ENCODE data around the gene INS. TPM values are rescaled to one million over a fixed set of nuclear protein-coding genes. Genes with fewer than 3 reads are reported as not detected.

Gene INS
- total RNA-seq, result not detected

DNA sequence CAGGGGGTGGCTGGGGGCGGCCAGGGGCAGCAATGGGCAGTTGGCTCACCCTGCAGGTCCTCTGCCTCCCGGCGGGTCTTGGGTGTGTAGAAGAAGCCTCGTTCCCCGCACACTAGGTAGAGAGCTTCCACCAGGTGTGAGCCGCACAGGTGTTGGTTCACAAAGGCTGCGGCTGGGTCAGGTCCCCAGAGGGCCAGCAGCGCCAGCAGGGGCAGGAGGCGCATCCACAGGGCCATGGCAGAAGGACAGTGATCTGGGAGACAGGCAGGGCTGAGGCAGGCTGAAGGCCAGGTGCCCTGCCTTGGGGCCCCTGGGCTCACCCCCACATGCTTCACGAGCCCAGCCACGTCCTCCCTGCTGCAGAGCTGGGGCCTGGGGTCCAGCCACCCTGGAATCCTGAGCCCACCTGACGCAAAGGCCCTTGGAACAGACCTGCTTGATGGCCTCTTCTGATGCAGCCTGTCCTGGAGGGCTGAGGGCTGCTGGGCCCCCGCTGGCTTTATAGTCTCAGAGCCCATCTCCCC lies at the start of gene INS:
Gene INS, minus strand, starts transcription at position 474 of the 524 bp plus-strand sequence. Its CDS starts 238 bp downstream, at position 236.
- Histone ChIP-seq H3K27me3 (peaks cover 35% of the 10 kb centered on the region), H3K4me3 (no peak within 1 kb of the TSS), H3K9me3 (no peaks in the 10 kb centered on the region), H3K4me1 (no peaks in the 10 kb centered on the region), H3K36me3 (no peaks in the 10 kb centered on the region), H3K27ac (no peak within 1 kb of the TSS)
- intact Hi-C loops (cut with DNase I; ENCODE audit: low total_unique reads) (no loop called here), in situ Hi-C loops (cut with MboI; ENCODE audit: low pct_ligation_motif_present in 1 of 4, low pct_unique_long_range_greater_than_20kb in 1 of 4, low sequenced_read_pairs in 3 of 4) (loop anchor here in 3 of 4 donors (25.0 kb wide), 2 partner anchors 448 to 473 kb away; partner anchors contain the start of gene KRTAP5-6 (in 2 of the 3))
- WGBS, 2 donors (ENCODE audit: low coverage in 1 of 2), result 72% methylated on average over 11 of the region's 13 CpGs; no CpG with 5 or more reads in 1 of the 2 donors
- no peak for TF ChIP-seq EP300 (IDR thresholded peaks at IDR 0.05; ENCODE audit: low read depth)
- TF ChIP-seq, protein P1, sequence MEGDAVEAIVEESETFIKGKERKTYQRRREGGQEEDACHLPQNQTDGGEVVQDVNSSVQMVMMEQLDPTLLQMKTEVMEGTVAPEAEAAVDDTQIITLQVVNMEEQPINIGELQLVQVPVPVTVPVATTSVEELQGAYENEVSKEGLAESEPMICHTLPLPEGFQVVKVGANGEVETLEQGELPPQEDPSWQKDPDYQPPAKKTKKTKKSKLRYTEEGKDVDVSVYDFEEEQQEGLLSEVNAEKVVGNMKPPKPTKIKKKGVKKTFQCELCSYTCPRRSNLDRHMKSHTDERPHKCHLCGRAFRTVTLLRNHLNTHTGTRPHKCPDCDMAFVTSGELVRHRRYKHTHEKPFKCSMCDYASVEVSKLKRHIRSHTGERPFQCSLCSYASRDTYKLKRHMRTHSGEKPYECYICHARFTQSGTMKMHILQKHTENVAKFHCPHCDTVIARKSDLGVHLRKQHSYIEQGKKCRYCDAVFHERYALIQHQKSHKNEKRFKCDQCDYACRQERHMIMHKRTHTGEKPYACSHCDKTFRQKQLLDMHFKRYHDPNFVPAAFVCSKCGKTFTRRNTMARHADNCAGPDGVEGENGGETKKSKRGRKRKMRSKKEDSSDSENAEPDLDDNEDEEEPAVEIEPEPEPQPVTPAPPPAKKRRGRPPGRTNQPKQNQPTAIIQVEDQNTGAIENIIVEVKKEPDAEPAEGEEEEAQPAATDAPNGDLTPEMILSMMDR (IDR thresholded peaks at IDR 0.05), result no peak
- TF ChIP-seq POLR2A (IDR thresholded peaks at IDR 0.05), result no peak
- TF ChIP-seq POLR2AphosphoS5 (IDR thresholded peaks at IDR 0.05), result no peak
- DNase-seq, result no peak

DNA sequence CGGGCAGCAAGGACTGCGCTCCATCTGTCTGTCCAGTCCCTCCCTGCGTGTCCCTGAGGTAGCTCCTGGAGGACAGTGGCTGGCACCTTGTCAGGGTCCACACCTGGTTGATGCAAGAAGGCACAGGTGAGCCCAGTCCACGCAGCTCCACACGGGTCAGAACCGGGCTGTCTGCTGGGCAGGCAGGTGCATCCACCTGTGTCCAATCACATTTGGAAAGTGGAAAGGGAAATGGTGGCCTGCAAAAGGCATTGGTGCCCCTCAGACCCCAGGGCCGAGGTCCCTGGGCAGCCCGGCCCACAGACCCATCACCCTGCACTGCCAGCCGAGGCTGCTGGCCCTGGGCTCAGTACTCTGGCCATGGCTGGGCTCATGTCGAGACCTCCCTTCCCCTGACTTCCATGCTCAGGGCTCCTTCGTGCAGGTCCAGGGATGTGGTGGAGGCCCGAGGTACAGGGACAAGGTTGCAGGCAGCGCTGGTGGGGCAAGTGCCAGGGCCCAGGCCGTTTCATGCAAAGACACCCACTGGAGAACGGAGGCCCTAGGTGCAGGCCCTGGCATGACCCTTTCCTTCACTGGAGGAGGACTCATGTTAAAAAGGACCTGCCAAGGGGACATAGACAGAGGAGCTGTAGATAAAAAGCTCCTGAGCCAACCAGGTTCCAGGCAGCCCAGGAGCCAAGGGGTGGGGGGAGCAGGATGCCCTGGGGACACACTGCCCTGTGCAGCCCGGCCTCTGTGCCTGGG lies 49.5 kb upstream of the INS start:
- TF ChIP-seq POLR2A (IDR thresholded peaks at IDR 0.05), result no peak
- no peak for TF ChIP-seq POLR2AphosphoS5 (IDR thresholded peaks at IDR 0.05)
- TF ChIP-seq EP300 (IDR thresholded peaks at IDR 0.05; ENCODE audit: low read depth), result no peak
- TF ChIP-seq, protein P1 (IDR thresholded peaks at IDR 0.05), result no peak
- intact Hi-C loops (cut with DNase I; ENCODE audit: low total_unique reads) (no loop called here), in situ Hi-C loops (cut with MboI; ENCODE audit: low pct_ligation_motif_present in 1 of 4, low pct_unique_long_range_greater_than_20kb in 1 of 4, low sequenced_read_pairs in 3 of 4) (no loop called here)
- DNase-seq, result peak; percentile 10
- peak overlapping the region in 1 of 4 donors; percentile 27 for H3K27ac ChIP-seq
- 50% methylated on average over 16 of the region's 16 CpGs; no CpG with 5 or more reads in 1 of the 2 donors for WGBS, 2 donors (ENCODE audit: low coverage in 1 of 2)
- no peaks in the 10 kb centered on the region for H3K36me3 ChIP-seq
- H3K4me3 ChIP-seq, result no peak overlapping the region
- H3K9me3 ChIP-seq, result no peaks in the 10 kb centered on the region
- H3K4me1 ChIP-seq, result peaks cover 0 to 16% (median 10%) of the 10 kb centered on the region in 4 donors
- no peaks in the 10 kb centered on the region for H3K27me3 ChIP-seq

DNA sequence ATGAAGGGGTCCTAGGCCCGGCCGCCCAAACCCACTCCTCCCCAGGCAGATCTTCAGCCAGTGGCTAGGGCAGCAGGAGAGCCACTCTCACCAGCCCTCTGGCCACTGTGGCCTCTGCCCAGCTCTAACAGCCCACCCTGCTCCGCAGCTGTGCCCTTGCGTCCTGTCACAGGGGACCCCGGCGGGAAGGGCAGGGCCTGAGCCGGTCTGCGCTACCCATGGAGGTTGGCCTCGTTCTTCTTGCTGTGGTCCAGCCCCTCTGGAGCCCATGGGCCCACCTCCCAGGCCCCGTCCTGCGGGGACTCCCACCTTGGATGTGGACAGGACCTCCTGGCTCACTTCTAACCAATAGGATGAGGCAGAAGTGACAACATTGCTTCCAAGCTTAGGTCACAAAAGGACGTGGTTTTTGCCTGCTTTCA lies 48.9 kb upstream of the INS start:
- H3K4me3 ChIP-seq, result no peak overlapping the region
- in situ Hi-C loops (cut with MboI; ENCODE audit: low pct_ligation_motif_present in 1 of 4, low pct_unique_long_range_greater_than_20kb in 1 of 4, low sequenced_read_pairs in 3 of 4), result loop anchor here in 1 of 4 donors (10.0 kb wide), 3 partner anchors 55 to 215 kb away; no protein-coding TSS in a partner anchor
- H3K36me3 ChIP-seq, result no peaks in the 10 kb centered on the region
- no peak for TF ChIP-seq POLR2A (IDR thresholded peaks at IDR 0.05)
- TF ChIP-seq, protein P1 (IDR thresholded peaks at IDR 0.05), result no peak
- TF ChIP-seq POLR2AphosphoS5 (IDR thresholded peaks at IDR 0.05), result no peak
- TF ChIP-seq EP300 (IDR thresholded peaks at IDR 0.05; ENCODE audit: low read depth), result no peak
- no peaks in the 10 kb centered on the region for H3K27me3 ChIP-seq
- no peak for DNase-seq
- intact Hi-C loops (cut with DNase I; ENCODE audit: low total_unique reads), result no loop called here
- peak overlapping the region in 1 of 4 donors; percentile 27 for H3K27ac ChIP-seq
- peaks cover 0 to 16% (median 10%) of the 10 kb centered on the region in 4 donors for H3K4me1 ChIP-seq
- no peaks in the 10 kb centered on the region for H3K9me3 ChIP-seq
- 60 to 74% methylated on average over 2 to 12 of the region's 12 CpGs for WGBS, 2 donors (ENCODE audit: low coverage in 1 of 2)

GRCh38 chr11:2209370-2209801 lies 48.4 kb upstream of the INS start:
- peaks cover 0 to 16% (median 10%) of the 10 kb centered on the region in 4 donors for H3K4me1 ChIP-seq
- WGBS, 2 donors (ENCODE audit: low coverage in 1 of 2), result 83% methylated on average over 11 of the region's 11 CpGs; no CpG with 5 or more reads in 1 of the 2 donors
- in situ Hi-C loops (cut with MboI; ENCODE audit: low pct_ligation_motif_present in 1 of 4, low pct_unique_long_range_greater_than_20kb in 1 of 4, low sequenced_read_pairs in 3 of 4), result loop anchor here in 1 of 4 donors (10.0 kb wide), 3 partner anchors 55 to 215 kb away; no protein-coding TSS in a partner anchor

More at GRCh38 chr11:2209370-2209801, 48.4 kb upstream of the INS start:
- H3K36me3 ChIP-seq, result no peaks in the 10 kb centered on the region
- H3K27ac ChIP-seq, result no peak overlapping the region
- no peak for DNase-seq
- H3K4me3 ChIP-seq, result no peak overlapping the region
- H3K9me3 ChIP-seq, result no peaks in the 10 kb centered on the region
- TF ChIP-seq EP300 (IDR thresholded peaks at IDR 0.05; ENCODE audit: low read depth) (no peak), POLR2A (IDR thresholded peaks at IDR 0.05) (no peak), POLR2AphosphoS5 (IDR thresholded peaks at IDR 0.05) (no peak)
- TF ChIP-seq, protein P1 (IDR thresholded peaks at IDR 0.05), result no peak
- intact Hi-C loops (cut with DNase I; ENCODE audit: low total_unique reads), result no loop called here
- no peaks in the 10 kb centered on the region for H3K27me3 ChIP-seq

Data from transverse colon (tissue), 4 donors.